ENCODE data around the gene CFAP119. TPM values are rescaled to one million over a fixed set of nuclear protein-coding genes. Genes with fewer than 3 reads are reported as not detected.
"Not testable (repeated sequence)": the region's sequence is repeated elsewhere in the genome, so short reads cannot be mapped to it uniquely, and the experiment has no call there.

Gene CFAP119
- 1 to 10 TPM; 2.0 to 2.3 TPM for total RNA-seq

- intact Hi-C loops (cut with micrococcal nuclease): loop anchor here (1.0 kb wide), 8 partner anchors 13 to 160 kb away; partner anchors contain the start of genes BCL7C, FBRS and PHKG2
- Mint-ChIP-seq H3K4me1 (ENCODE audit: low read depth) (peaks cover 25% of the 10 kb centered on the region), H3K27me3 (ENCODE audit: low read depth) (no peaks in the 10 kb centered on the region), H3K27ac (peak within 1 kb of the TSS; percentile 87), H3K36me3 (ENCODE audit: low read depth) (peaks cover 9% of the 10 kb centered on the region), H3K9me3 (no peaks in the 10 kb centered on the region), H3K4me3 (peak within 1 kb of the TSS; percentile 94)
- DNase-seq: peak; percentile 95
- CTCF ChIA-PET: interaction anchor here (1.0 kb wide), 1 partner anchor 27 kb away, joined by 3 read pairs; no protein-coding TSS in a partner anchor
These were observed at the start of gene CFAP119, which contains the start of gene RNF40 for GRCh38 chr16:30761928-30762902. Gene CFAP119, minus strand, starts transcription at chr16:30762062. Its CDS starts 314 bp downstream, at chr16:30761748. Gene RNF40, plus strand, starts transcription at chr16:30762322. Its CDS starts 224 bp downstream, at chr16:30762546.

DNA sequence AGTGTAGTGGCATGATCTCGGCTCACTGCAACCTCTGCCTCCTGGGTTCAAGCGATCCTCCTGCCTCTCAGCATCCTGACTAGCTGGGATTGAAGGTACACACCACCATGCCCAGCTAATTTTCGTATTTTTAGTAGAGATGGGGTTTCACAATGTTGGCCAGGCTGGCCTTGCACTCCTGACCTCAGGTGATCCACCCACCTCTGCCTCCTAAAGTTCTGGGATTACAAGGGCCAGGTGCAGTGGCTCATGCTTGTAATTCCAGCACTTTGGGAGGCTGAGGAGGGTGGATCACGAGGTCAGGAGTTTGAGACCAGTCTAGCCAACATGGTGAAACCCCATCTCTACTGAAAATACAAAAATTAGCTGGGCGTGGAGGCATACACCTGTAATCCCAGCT, 47.8 kb upstream of the CFAP119 start:
- CTCF ChIA-PET: interaction anchor here (1.0 kb wide), 1 partner anchor 144 kb away, joined by 6 read pairs; no protein-coding TSS in a partner anchor
- peaks cover 26% of the 10 kb centered on the region for H3K4me1 Mint-ChIP-seq (ENCODE audit: low read depth)

GRCh38 chr16:30808890-30809426, 47.1 kb upstream of the CFAP119 start:
- H3K9me3 Mint-ChIP-seq; H3K36me3 Mint-ChIP-seq (ENCODE audit: low read depth); DNase-seq; H3K27ac Mint-ChIP-seq; intact Hi-C loops (cut with micrococcal nuclease); H3K27me3 Mint-ChIP-seq (ENCODE audit: low read depth); H3K4me3 Mint-ChIP-seq: not testable (repeated sequence)
- CTCF ChIA-PET: interaction anchor here (1.0 kb wide), 2 partner anchors 133 to 145 kb away, joined by 5 to 6 read pairs; no protein-coding TSS in a partner anchor
- H3K4me1 Mint-ChIP-seq (ENCODE audit: low read depth): peaks cover 21% of the 10 kb centered on the region

More for the DNA sequence above, 47.8 kb upstream of the CFAP119 start:
- H3K27ac Mint-ChIP-seq; H3K36me3 Mint-ChIP-seq (ENCODE audit: low read depth); H3K9me3 Mint-ChIP-seq; H3K4me3 Mint-ChIP-seq; intact Hi-C loops (cut with micrococcal nuclease); H3K27me3 Mint-ChIP-seq (ENCODE audit: low read depth); DNase-seq: not testable (repeated sequence)

- H3K4me1 Mint-ChIP-seq (ENCODE audit: low read depth): peaks cover 19% of the 10 kb centered on the region
- H3K9me3 Mint-ChIP-seq: no peaks in the 10 kb centered on the region
- H3K4me3 Mint-ChIP-seq: no peak overlapping the region
- intact Hi-C loops (cut with micrococcal nuclease): no loop called here
- no peak overlapping the region for H3K27ac Mint-ChIP-seq
- H3K36me3 Mint-ChIP-seq (ENCODE audit: low read depth): no peaks in the 10 kb centered on the region
- no peaks in the 10 kb centered on the region for H3K27me3 Mint-ChIP-seq (ENCODE audit: low read depth)
- no peak for DNase-seq
- CTCF ChIA-PET: interaction anchor here (0.6 to 1.0 kb wide), 3 partner anchors 15 to 134 kb away, joined by 4 to 5 read pairs (median 5); partner anchors contain the start of gene SRCAP
These were observed 46.3 kb upstream of the CFAP119 start for GRCh38 chr16:30808146-30808545.

GRCh38 chr16:30805370-30806169, 43.7 kb upstream of the CFAP119 start:
- DNase-seq: peak; percentile 60
- H3K4me3 Mint-ChIP-seq: peak overlapping the region; percentile 67
- intact Hi-C loops (cut with micrococcal nuclease): loop anchor here (1.0 kb wide), 2 partner anchors 9 to 19 kb away; no protein-coding TSS in a partner anchor
- H3K27me3 Mint-ChIP-seq (ENCODE audit: low read depth): no peaks in the 10 kb centered on the region
- no peaks in the 10 kb centered on the region for H3K36me3 Mint-ChIP-seq (ENCODE audit: low read depth)
- CTCF ChIA-PET: interaction anchor here (0.6 to 2.4 kb wide), 8 partner anchors 8 to 460 kb away, joined by 3 to 19 read pairs (median 4); no protein-coding TSS in a partner anchor
- peaks cover 19% of the 10 kb centered on the region for H3K4me1 Mint-ChIP-seq (ENCODE audit: low read depth)
- H3K27ac Mint-ChIP-seq: peak overlapping the region; percentile 31
- H3K9me3 Mint-ChIP-seq: no peaks in the 10 kb centered on the region

DNA sequence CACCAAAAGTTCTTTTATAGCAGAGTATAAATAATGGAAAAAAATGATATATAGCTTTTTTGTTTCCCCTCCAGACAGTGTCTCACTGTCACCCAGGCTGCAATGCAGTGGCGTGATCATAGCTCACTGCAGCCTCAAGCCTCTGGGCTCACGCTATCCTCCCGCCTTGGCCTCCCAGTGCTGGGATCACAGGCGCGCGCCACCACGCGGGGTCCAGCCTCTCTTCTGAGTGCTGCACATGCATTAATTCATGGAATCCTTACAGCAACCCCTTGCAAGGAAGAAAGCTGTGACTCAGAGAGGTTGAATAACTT, 43.2 kb upstream of the CFAP119 start:
- peak; percentile 23 for DNase-seq
- H3K9me3 Mint-ChIP-seq: no peaks in the 10 kb centered on the region
- H3K27me3 Mint-ChIP-seq (ENCODE audit: low read depth): no peaks in the 10 kb centered on the region
- CTCF ChIA-PET: interaction anchor here (0.6 to 2.4 kb wide), 7 partner anchors 9 to 461 kb away, joined by 3 to 19 read pairs (median 4); no protein-coding TSS in a partner anchor
- no peaks in the 10 kb centered on the region for H3K36me3 Mint-ChIP-seq (ENCODE audit: low read depth)
- intact Hi-C loops (cut with micrococcal nuclease): loop anchor here (1.0 kb wide), 2 partner anchors 9 to 19 kb away; no protein-coding TSS in a partner anchor
- H3K4me3 Mint-ChIP-seq: peak overlapping the region; percentile 67
- H3K4me1 Mint-ChIP-seq (ENCODE audit: low read depth): peaks cover 19% of the 10 kb centered on the region
- H3K27ac Mint-ChIP-seq: no peak overlapping the region

DNA sequence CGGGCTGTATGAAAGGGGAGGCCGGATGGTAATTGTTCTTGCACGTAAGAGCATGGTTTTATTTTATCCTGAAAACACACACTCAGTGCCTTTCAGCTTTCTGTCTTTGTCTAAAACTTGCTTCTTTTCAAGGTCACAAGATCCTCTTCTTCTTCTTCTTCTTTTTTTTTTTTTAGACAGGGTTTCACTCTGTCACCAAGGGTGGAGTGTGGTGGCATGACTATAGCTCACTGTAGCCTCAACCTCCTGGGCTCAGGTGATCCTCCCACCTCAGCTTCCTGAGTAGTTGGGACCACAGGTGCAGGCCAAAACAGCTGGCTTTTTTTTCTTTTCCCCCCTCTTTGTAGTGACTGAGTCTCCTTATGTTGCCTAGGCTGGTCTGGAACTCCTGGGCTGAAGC, 41.1 kb upstream of the CFAP119 start:
- CTCF ChIA-PET: interaction anchor here (0.6 to 2.0 kb wide), 3 partner anchors 12 to 32 kb away, joined by 3 to 5 read pairs (median 4); no protein-coding TSS in a partner anchor
- no peaks in the 10 kb centered on the region for H3K36me3 Mint-ChIP-seq (ENCODE audit: low read depth)
- H3K27ac Mint-ChIP-seq: no peak overlapping the region
- no peaks in the 10 kb centered on the region for H3K27me3 Mint-ChIP-seq (ENCODE audit: low read depth)
- no peak overlapping the region for H3K4me3 Mint-ChIP-seq
- DNase-seq: no peak
- intact Hi-C loops (cut with micrococcal nuclease): no loop called here
- H3K4me1 Mint-ChIP-seq (ENCODE audit: low read depth): peaks cover 19% of the 10 kb centered on the region
- H3K9me3 Mint-ChIP-seq: no peaks in the 10 kb centered on the region

GRCh38 chr16:30797670-30798309, 35.9 kb upstream of the CFAP119 start:
- H3K36me3 Mint-ChIP-seq (ENCODE audit: low read depth): no peaks in the 10 kb centered on the region
- no peak for DNase-seq
- H3K9me3 Mint-ChIP-seq: no peaks in the 10 kb centered on the region
- H3K4me3 Mint-ChIP-seq: no peak overlapping the region
- CTCF ChIA-PET: interaction anchor here (0.5 to 1.3 kb wide), 2 partner anchors 15 to 249 kb away, joined by 4 to 7 read pairs; no protein-coding TSS in a partner anchor
- intact Hi-C loops (cut with micrococcal nuclease): no loop called here
- no peaks in the 10 kb centered on the region for H3K27me3 Mint-ChIP-seq (ENCODE audit: low read depth)
- no peaks in the 10 kb centered on the region for H3K4me1 Mint-ChIP-seq (ENCODE audit: low read depth)
- no peak overlapping the region for H3K27ac Mint-ChIP-seq

DNA sequence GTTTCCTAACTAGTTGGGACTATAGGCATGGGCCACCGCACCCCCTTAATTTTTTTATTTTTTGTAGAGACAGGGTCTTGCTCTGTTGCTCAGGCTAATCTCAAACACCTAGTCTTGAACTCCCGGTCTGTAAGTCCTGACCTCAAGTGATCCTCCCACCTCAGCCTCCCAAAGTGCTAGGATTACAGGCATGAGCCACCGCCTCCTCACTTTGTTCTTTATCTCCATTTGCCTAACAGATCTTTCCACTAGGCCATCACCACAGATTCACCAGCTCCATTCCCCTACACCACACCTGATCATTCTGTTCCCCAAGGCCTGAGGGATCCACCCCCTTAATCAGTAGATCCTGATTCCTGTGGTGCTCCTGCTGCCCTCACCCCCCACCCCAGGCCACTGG, 32.8 kb upstream of the CFAP119 start:
- no peaks in the 10 kb centered on the region for H3K27me3 Mint-ChIP-seq (ENCODE audit: low read depth)
- no peak overlapping the region for H3K27ac Mint-ChIP-seq
- intact Hi-C loops (cut with micrococcal nuclease): no loop called here
- no peaks in the 10 kb centered on the region for H3K36me3 Mint-ChIP-seq (ENCODE audit: low read depth)
- H3K4me1 Mint-ChIP-seq (ENCODE audit: low read depth): no peaks in the 10 kb centered on the region
- no peak for DNase-seq
- H3K9me3 Mint-ChIP-seq: no peaks in the 10 kb centered on the region
- no peak overlapping the region for H3K4me3 Mint-ChIP-seq
- CTCF ChIA-PET: interaction anchor here (1.8 kb wide), 1 partner anchor 21 kb away, joined by 6 read pairs; no protein-coding TSS in a partner anchor

- no peaks in the 10 kb centered on the region for H3K4me1 Mint-ChIP-seq (ENCODE audit: low read depth)
- no peaks in the 10 kb centered on the region for H3K27me3 Mint-ChIP-seq (ENCODE audit: low read depth)
- H3K27ac Mint-ChIP-seq: no peak overlapping the region
- H3K36me3 Mint-ChIP-seq (ENCODE audit: low read depth): no peaks in the 10 kb centered on the region
- intact Hi-C loops (cut with micrococcal nuclease): no loop called here
- H3K4me3 Mint-ChIP-seq: no peak overlapping the region
- CTCF ChIA-PET: interaction anchor here (1.8 kb wide), 1 partner anchor 22 kb away, joined by 6 read pairs; no protein-coding TSS in a partner anchor
- DNase-seq: no peak
- H3K9me3 Mint-ChIP-seq: no peaks in the 10 kb centered on the region
These were observed 31.7 kb upstream of the CFAP119 start for GRCh38 chr16:30793508-30794069.

Measured in activated naive CD4-positive, alpha-beta T cell treated with anti-CD3 and anti-CD28 coated beads for 36 hours (primary cell).